AG04449 (cell line): Measurements from ENCODE around the gene ZSCAN29.

ENCODE experiments used
- CTCF ChIA-PET: fragments of 350-600 bp; formaldehyde crosslinking; extraction: SDS; loops from one replicate; lab custom pipeline; 2021; ENCODE audit warnings: antibody characterized with exemption; lab: Yijun Ruan, JAX
- POLR2A ChIA-PET: fragments of 400-600, 350-600 bp; formaldehyde crosslinking; extraction: SDS; loops from one replicate; lab custom pipeline; 2020; ENCODE audit warnings: antibody characterized with exemption, inconsistent platforms; lab: Yijun Ruan, JAX
- DNase-seq: peaks from one replicate; pipeline ENCODE4 v3.0.0-alpha.2; 2010; ENCODE audit warnings: low read depth, low spot score
- H3K4me3 ChIP-seq: 2 replicates; pipeline ENCODE4 v1.5.1; 2011; ENCODE audit warnings: low read depth, mild to moderate bottlenecking, control low read depth, low read length
- TF ChIP-seq, protein P1 (sequence below): IDR thresholded peaks from one replicate; pipeline ENCODE4 v1.5.1; 2011; ENCODE audit warnings: mild to moderate bottlenecking, moderate library complexity, low read length, control low read depth, inconsistent platforms; ENCODE audit not compliant: insufficient read depth; ENCODE audit errors: missing control alignments

The ZSCAN29 gene

DNA sequence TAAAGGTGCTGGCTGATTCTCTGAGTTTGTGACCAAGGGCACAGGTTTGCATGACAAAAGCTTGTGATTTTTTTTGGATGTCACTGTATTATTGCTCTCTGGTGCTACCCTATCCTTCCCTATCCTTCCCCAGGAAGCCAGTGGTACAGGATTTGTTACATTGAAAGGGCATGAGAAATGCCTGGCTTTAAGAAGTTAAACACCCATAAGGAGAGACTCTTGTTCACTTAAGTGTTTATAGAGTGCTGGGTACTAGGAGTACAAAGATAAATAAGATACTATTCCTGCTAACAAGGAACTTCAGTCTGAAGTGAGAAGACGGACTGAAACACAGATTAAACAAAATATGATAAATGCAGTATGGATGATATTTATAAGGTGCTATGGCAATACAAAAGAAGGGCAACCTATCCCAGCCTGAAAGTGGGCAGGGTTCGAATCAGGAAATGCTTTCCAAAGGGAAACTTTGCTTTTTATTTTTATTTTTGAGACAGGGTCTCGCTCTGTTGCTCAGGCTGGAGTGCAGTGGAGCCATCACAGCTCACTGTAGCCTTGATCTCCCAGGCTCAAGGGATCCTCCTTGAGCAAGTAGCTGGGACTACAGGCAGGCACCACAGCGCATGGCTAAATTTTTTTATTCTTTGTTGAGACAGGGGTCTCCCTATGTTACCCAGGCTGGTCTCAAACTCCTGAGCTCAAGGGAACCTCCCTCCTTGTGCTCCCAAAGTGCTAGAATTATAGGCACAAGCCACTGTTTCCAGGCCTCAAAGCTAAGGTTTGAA is 51.7 kb downstream of the ZSCAN29 start:
- no peak overlapping the region for H3K4me3 ChIP-seq
- TF ChIP-seq, protein P1, sequence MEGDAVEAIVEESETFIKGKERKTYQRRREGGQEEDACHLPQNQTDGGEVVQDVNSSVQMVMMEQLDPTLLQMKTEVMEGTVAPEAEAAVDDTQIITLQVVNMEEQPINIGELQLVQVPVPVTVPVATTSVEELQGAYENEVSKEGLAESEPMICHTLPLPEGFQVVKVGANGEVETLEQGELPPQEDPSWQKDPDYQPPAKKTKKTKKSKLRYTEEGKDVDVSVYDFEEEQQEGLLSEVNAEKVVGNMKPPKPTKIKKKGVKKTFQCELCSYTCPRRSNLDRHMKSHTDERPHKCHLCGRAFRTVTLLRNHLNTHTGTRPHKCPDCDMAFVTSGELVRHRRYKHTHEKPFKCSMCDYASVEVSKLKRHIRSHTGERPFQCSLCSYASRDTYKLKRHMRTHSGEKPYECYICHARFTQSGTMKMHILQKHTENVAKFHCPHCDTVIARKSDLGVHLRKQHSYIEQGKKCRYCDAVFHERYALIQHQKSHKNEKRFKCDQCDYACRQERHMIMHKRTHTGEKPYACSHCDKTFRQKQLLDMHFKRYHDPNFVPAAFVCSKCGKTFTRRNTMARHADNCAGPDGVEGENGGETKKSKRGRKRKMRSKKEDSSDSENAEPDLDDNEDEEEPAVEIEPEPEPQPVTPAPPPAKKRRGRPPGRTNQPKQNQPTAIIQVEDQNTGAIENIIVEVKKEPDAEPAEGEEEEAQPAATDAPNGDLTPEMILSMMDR: no peak
- POLR2A ChIA-PET: no interaction called here
- no peak for DNase-seq
- CTCF ChIA-PET: interaction anchor here (1.1 kb wide), 1 partner anchor 34 kb away, joined by 5 read pairs; no protein-coding TSS in a partner anchor

DNA sequence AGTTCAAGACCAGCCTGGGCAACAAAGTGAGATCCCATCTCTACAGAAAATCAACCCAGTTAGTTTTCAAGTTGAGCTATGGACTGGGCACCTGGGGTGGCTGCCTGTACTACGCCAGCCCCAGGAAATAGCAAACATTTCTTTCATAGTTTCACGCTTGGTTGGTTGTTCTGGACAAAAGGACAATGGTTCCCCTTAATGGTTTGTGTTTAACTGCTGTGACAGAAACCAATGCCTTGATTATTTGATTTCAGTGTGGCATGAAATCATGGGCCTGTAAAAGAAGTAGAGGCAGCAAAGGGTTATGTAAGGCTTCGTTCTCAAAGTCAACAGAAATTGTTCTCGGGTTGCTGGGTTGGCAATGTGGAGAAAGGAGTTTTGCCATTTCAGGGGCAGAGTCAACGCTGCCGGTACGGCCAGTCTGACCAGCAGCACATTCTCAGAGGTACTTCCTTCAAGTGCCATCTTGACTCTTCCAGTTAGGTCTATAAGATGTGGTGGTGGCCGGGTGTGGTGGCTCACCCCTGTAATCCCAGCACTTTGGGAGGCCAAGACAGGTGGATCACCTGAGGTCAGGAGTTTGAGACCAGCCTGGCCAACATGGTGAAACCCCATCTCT is 53.2 kb downstream of the ZSCAN29 start:
- H3K4me3 ChIP-seq: no peak overlapping the region
- CTCF ChIA-PET: no interaction called here
- no peak for DNase-seq
- TF ChIP-seq, protein P1: no peak
- POLR2A ChIA-PET: no interaction called here

DNA sequence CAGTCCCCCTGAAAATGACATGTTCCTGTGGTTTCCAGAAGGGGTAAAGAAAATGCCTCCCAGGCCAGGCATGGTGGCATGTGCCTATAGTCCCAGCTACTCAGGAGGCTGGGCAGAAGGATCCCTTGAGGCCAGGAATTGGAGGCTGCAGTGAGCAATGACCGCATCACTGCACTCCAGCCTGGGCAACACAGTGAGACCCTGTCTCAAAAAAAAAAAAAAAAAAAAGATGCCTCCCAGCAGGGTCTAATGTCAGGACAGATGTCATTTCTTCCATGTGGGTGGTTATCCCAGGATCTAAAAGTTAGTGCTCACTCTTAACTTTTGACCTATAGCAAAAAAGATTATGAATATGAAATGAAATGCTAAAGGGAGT is 53.9 kb downstream of the ZSCAN29 start:
- ChIA-PET POLR2A (no interaction called here), CTCF (interaction anchor here (0.6 kb wide), 1 partner anchor 113 kb away, joined by 3 read pairs; no protein-coding TSS in a partner anchor)
- DNase-seq: no peak
- TF ChIP-seq, protein P1: no peak
- no peak overlapping the region for H3K4me3 ChIP-seq

DNA sequence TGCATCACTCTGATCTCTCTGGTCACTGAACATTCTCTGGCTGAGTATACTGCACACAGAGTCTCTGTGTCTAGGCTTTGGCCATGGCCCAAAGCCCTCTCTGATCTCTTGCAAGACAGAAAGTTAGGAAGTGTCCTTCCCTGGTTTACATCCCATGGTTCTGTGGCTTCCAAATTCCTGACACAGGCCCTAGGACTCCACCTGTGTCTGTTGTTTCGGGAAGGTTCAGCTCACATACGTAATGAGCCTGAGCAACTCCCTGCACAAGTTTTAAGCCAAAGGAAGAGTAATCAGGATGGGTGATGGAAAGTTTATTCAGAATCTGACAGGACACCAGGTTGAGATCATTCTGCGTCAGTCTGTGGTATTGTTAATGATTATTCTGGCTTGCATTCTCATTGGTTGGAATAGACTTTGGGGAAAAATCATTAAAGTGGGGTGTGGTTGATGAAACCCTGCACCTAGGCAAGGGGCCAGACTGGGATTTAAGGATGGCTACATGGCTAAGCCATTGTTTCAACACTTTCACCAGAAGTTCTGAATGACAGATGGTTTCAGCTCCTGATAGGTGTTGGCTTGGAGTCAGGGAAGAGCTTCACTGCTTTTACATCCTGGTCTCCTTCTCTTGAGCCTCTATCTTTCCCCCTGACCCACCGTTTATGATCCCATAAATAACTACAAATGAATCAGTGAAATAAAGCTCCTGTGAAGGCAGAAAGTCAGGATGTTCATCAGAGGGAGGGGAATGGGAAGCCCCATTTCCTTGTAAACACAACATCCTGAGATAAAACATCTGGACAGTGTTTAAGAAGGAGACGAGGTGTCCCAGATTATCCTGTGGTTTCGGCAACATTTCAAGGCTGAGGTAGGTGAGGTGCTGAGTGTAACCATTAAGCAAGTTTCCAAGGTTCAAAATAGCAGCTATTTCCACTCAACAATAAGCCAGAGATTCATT is 54.5 kb downstream of the ZSCAN29 start:
- CTCF ChIA-PET: interaction anchor here (0.6 kb wide), 1 partner anchor 112 kb away, joined by 3 read pairs; no protein-coding TSS in a partner anchor
- POLR2A ChIA-PET: no interaction called here
- H3K4me3 ChIP-seq: no peak overlapping the region
- DNase-seq: no peak
- TF ChIP-seq, protein P1: no peak

DNA sequence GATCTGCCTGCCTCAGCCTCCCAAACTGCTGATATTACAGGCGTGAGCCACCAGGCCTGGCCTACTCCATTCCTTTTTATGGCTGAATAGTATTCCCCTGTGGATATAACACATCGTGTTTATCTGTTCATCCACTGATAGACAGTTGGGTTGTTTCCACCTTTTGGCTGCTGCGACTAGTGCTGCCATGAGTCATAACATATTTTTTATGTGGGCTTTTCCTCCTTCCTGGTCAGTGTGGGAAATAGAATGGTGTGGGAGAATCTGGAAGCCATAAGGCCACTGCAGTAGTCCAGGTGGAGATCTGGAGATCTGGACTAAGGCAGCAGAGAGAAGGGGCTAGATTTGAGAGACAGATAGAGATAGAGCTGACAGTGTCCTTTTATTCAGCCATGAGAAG is 56.7 kb downstream of the ZSCAN29 start:
- ChIA-PET CTCF (interaction anchor here (2.0 kb wide), 1 partner anchor 89 kb away, joined by 9 read pairs; no protein-coding TSS in a partner anchor), POLR2A (no interaction called here)
- H3K4me3 ChIP-seq: no peak overlapping the region
- DNase-seq: no peak
- TF ChIP-seq, protein P1: no peak
